ENCODE results near the gene POLR1G. TPM values are rescaled to one million over a fixed set of nuclear protein-coding genes. Genes with fewer than 3 reads are reported as not detected.
A peak's percentile ranks its signal among the peaks of the same experiment; 100 is the strongest.
"Not testable (repeated sequence)": the region's sequence is repeated elsewhere in the genome, so short reads cannot be mapped to it uniquely, and the experiment has no call there.

Gene POLR1G
- total RNA-seq, 1 donor from 2014 or later, result 2.7 TPM

- DNase-seq, result no peak
Observed at GRCh38 chr19:45420356-45420755, 13.9 kb downstream of the POLR1G start.

GRCh38 chr19:45420871-45421270 is 14.4 kb downstream of the POLR1G start:
- DNase-seq, result no peak

GRCh38 chr19:45421947-45422498 is 15.6 kb downstream of the POLR1G start:
- no peak for DNase-seq

GRCh38 chr19:45423033-45423588 is 16.7 kb downstream of the POLR1G start:
- no peak for DNase-seq

- DNase-seq, result peak; percentile 88
Observed at GRCh38 chr19:45423589-45424190, 17.2 kb downstream of the POLR1G start, which contains the start of gene ERCC1. Gene ERCC1, minus strand, starts transcription at chr19:45423917. Its CDS starts 543 bp downstream, at chr19:45423374.

- DNase-seq, result peak; percentile 50
Observed at GRCh38 chr19:45424191-45425058, 18.0 kb downstream of the POLR1G start.

GRCh38 chr19:45428384-45429231 is 22.2 kb downstream of the POLR1G start:
- no peak for DNase-seq

GRCh38 chr19:45429896-45430295 is 23.5 kb downstream of the POLR1G start:
- DNase-seq, result not testable (repeated sequence)

GRCh38 chr19:45431008-45431407 is 24.6 kb downstream of the POLR1G start:
- DNase-seq, result not testable (repeated sequence)

- not testable (repeated sequence) for DNase-seq
Observed at GRCh38 chr19:45432543-45432942, 26.1 kb downstream of the POLR1G start.

- DNase-seq, result no peak
Observed at GRCh38 chr19:45437328-45437727, 30.9 kb downstream of the POLR1G start.

GRCh38 chr19:45439190-45439568 is 32.7 kb downstream of the POLR1G start:
- DNase-seq, result no peak

- peak; percentile 82 for DNase-seq
Observed at GRCh38 chr19:45439569-45440258, 33.3 kb downstream of the POLR1G start.

- no peak for DNase-seq
Observed at GRCh38 chr19:45440259-45440638, 33.8 kb downstream of the POLR1G start.

GRCh38 chr19:45440873-45441654 is 34.6 kb downstream of the POLR1G start:
- no peak for DNase-seq

GRCh38 chr19:45442408-45442777 is 35.9 kb downstream of the POLR1G start:
- DNase-seq, result no peak

- DNase-seq, result no peak
Observed at GRCh38 chr19:45442778-45443461, 36.5 kb downstream of the POLR1G start.

- peak; percentile 80 for DNase-seq
Observed at GRCh38 chr19:45443462-45444317, 37.2 kb downstream of the POLR1G start.
